ENCODE results near the gene AJAP1.
A peak's percentile ranks its signal among the peaks of the same experiment; 100 is the strongest.

The AJAP1 gene

DNA sequence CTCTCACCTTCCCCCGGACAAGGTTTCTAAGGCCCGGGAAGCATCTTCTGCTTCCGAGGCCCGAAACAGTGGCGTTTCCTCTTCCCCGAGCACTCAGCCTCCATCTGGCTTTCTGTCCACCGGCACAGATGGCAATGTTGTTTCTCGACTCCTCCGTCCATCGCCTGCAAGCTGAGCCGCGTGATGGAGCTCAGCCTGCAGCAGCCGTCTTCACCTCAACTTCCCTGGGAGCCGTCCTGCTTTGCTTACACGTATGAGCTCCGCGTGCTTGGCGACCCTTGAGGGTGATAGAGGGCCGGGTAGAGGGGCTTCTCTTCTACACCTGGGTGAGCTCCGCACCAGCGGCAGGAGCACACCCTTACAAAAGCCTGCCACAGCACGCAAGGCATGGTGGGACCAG, 80.4 kb downstream of the AJAP1 start:
- no peak for DNase-seq (ENCODE audit: low read depth)

DNA sequence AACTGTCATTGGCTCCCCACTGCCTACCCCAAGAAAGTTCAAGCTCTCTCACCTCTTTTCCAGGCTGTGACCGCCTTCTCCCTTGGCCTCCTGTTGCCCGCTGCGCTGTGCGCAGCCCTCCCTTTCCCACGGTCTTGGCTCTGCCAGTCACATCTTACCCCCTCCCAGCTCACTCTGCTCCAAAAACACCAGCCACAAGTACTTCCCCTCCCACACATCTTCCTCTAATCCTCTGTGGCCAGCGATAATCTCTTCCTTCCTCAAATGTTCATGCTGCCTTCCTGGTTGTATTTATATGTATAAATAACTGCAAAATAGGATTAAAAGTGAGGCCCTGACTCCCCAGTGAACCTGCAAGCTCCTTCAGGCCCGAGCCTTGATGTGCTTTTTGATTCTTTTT, 81.8 kb downstream of the AJAP1 start:
- DNase-seq (ENCODE audit: low read depth), result no peak

GRCh38 chr1:4741876-4742423, 87.5 kb downstream of the AJAP1 start:
- DNase-seq (ENCODE audit: low read depth), result peak; percentile 56

GRCh38 chr1:4743978-4744750, 89.8 kb downstream of the AJAP1 start:
- no peak for DNase-seq (ENCODE audit: low read depth)

DNA sequence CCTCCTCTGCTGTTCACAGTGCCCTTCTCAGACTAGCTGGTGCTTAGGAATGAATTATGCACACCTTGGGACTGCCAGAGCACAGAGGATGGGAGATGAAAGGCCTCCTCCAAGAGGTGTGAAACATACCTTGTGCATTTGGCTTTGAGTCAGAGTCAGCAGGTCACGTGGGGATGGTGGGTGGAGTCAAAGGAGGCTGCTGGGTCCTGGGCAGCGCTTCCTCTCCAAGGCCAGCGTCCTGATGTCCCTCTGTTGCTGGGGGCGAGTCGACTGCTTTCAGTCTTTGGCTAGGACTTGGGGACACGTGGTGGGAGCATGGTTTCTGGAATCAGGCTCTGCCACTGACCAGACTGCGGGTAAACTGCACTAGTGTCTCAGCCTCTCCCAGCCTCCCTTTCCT, 91.2 kb downstream of the AJAP1 start:
- peak; percentile 16 for DNase-seq (ENCODE audit: low read depth)

DNA sequence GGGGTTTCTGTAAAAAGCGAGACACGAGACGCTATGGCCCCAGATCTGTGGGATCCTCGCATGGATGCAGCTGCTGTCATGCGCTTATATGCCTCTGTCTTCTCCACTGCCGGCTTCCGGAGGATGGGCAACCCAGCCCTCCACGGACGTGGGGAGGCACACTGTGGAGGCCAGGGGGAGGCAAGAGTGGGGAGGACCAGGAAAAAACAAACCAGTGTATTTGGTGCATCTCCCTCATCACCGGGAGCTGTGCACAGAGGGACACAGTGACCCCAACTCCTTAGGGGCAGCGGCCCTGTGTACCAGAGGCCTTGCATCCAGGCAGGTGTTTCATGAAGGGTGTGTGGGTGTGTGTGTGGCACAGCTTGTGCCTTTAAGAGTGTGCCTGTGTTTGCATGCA, 95.0 kb downstream of the AJAP1 start:
- DNase-seq (ENCODE audit: low read depth), result no peak

DNA sequence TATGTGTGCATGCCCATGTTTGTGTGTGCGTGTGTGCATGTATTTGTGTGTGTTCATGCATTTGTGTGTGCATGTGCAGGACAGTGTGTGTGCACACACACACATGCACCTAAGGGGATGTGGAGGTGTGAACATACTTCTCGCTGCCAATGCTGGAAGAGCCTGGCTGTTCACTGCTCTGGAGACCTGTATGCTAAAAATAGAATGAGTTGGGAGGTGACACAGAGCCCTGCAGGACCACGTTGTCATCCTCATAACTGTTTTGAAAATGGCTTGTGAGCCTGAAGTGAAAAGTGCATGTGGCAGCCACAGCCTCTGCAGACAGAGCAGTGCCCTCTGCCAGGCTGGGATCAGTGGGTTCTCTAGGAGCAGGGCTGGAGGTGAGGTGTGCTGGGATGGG, 95.8 kb downstream of the AJAP1 start:
- no peak for DNase-seq (ENCODE audit: low read depth)

GRCh38 chr1:4752059-4752458, 97.7 kb downstream of the AJAP1 start:
- no peak for DNase-seq (ENCODE audit: low read depth)

DNA sequence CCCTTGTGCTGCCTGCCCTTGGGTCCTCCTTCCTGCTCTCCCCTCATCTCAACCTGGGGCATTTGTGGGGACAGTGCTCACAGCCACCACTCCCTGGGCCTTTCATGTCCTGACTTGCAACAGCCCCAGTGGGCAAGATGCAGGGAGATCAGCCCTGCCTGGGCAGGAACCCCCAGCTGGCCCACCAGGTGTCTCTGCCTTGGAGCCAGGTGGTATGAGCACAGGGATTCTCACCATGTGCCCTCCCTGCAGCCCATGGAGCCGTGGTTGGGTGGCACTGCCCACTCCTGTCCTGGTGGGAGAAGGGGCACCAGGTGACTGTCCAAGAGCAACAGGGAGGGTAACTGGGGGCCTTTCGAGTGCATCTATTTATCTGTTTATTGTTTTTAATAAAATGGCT, 100.4 kb downstream of the AJAP1 start:
- DNase-seq (ENCODE audit: low read depth), result no peak

DNA sequence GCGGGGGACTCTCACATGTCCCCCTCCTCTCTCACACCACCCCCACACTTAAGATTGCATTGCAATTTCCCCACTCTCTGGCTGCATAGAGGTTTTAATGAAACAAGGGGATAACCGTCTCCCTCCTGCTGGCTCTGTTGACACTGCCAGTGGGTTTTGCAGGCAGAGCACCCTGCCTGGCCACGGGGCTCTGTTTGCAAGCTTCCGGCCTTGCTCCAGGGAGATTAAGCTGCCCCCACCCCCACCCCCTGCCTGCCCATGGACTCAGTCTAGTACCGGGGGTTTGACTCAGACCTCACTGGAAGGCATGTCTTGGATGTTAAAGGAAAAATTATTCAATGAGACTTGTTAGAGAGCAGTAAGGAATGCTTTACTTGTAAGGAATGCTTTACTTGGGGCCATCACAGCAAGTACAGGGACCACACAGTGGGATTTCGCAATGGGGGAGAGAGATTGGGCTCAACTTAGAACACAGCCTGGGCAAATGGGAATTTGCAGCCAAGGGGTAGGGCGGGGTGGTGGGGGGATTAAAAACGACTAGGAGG, 101.0 kb downstream of the AJAP1 start:
- peak; percentile 95 for DNase-seq (ENCODE audit: low read depth)

DNA sequence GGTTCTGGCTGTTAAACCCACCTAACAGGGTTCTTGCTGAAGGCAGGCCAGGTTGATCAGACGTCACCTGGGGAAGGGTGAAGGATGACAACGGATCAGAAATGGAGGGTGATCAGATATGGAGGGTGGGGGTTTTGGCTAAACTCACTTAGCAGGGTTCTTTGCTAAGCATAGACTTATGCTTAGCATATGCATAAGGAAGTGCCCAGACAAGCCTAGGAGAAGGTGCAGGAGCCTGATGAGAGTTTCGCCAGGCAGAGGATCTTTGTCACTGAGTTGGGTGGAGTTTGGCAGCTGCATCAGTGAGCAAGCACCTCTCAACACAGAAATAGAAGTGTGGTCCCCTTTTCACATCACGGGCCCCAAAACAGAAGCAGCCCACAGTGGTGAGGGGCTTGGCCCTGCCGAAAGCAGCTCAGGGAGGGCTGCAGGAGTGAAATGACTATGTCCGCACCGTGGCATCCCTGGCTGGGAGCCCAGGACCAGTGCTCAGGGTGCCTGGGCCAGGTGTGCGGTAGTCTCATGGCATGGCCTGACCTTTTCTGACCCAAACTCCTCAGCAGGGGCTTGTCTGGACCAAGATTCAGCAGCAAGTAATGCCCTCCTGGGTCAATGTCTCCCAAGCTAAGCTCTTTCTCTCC, 101.6 kb downstream of the AJAP1 start:
- DNase-seq (ENCODE audit: low read depth), result peak; percentile 31

- peak; percentile 23 for DNase-seq (ENCODE audit: low read depth)
Measured at GRCh38 chr1:4756851-4757580, 102.6 kb downstream of the AJAP1 start.

DNA sequence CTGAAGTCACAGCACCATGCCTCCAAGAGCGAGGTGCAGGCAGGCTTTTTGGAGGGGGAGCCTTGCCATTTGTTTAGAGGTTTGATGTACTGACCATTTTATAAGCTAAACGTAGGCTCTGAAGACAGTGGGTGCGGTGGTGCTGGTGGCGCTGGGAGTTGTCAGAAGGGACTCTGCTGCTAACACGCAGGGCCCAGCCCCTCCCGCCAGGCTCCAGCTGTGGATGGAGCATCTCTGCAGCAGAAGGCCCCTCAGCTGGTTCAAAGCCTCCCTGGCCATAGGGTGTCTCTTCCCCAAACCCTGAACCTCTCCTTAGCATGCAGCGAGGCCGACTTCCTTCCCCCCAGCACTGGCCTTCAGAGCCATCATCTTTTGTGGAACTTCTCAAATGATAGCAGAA, 105.3 kb downstream of the AJAP1 start:
- no peak for DNase-seq (ENCODE audit: low read depth)

DNA sequence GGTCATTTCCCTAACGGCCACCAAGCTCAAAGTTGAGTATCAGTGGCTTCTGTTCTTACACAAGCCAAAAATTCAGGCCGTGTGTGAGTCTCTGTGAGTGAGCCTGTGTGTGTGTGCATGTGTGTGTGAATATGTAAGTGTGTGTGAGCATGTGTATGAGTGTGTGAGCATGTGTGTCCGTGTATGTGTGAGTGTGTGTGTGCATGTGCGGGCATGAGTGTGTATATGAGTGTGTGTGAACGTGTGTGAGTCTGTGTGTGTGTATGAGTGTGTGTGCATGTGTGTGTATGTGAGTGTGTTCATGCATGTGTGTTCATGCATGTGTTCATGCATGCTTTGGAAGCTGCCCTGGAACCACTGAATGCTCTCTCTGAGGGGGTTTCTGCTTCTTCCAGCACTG, 105.7 kb downstream of the AJAP1 start:
- DNase-seq (ENCODE audit: low read depth), result no peak

DNA sequence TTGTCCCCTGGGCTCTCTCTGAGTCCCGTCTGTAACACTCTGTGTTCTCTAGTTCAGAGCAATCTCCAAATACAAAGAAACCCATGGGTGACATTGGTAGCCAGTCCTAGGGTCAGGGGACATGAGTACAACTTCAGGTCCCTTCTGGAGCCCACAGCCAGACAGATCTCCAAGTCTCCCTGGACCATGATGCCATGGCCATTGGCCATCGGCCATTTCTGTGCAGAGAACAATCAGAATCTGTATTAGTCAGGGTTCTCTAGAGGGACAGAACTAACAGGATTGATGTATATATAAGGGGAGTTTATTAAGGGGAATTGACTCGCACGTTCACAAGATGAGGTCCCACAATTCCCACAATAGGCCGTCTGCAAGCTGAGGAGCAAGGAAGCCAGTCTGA, 106.9 kb downstream of the AJAP1 start:
- DNase-seq (ENCODE audit: low read depth), result no peak

DNA sequence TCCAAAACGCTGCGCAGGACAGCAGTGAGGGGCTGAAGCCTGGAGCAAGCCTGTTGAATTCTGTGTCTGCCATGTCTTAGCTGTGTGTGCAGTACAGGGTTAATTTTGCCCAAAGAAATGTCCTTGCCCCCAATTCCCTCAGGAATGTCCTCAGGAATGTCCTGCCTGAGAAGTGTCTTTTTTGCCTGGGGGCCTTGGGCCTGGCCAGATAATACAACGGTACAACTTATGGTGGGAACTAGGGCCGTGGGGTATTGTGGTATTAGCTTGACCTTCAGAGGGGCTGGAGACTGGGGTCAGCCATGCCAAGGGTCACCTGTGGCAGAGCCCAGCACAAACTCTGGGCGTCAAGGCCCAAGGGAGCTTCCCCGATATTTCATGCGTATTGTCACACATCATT, 107.7 kb downstream of the AJAP1 start:
- DNase-seq (ENCODE audit: low read depth), result peak; percentile 50

DNA sequence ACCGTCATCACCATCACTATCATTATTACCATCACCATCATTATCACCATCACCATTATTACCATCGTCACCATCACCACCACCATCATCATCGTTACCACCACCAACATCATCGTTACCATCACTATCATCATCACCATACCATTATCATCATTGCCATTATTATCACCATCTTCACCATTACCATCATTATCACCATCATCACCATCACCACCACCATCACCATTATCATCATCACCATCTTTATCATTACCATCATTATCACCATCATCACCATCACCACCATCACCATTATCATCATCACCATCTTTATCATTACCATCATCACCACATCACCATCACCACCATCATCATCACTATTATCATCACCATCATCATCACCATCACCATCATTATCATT, 112.9 kb downstream of the AJAP1 start:
- no peak for DNase-seq (ENCODE audit: low read depth)

DNA sequence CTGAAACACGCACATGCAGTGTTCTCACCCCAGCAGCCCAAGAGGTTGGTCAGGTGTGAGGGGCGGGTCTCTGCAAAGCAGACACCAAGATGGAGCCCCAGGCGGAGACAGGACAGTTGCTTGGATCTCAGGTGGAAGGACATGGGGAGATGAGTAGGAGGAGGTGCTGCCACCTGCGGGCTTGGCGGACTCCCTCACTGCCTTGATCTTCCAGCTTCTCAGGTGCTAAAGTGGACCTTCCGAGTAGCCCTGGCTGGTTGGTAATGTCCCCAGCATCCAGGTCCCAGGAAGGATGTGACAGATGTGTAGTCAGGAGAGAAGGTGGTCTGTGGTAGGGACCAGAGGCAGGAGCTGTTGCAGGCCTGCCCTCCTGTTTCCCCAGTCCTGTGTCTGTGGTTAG, 114.1 kb downstream of the AJAP1 start:
- DNase-seq (ENCODE audit: low read depth), result no peak

DNA sequence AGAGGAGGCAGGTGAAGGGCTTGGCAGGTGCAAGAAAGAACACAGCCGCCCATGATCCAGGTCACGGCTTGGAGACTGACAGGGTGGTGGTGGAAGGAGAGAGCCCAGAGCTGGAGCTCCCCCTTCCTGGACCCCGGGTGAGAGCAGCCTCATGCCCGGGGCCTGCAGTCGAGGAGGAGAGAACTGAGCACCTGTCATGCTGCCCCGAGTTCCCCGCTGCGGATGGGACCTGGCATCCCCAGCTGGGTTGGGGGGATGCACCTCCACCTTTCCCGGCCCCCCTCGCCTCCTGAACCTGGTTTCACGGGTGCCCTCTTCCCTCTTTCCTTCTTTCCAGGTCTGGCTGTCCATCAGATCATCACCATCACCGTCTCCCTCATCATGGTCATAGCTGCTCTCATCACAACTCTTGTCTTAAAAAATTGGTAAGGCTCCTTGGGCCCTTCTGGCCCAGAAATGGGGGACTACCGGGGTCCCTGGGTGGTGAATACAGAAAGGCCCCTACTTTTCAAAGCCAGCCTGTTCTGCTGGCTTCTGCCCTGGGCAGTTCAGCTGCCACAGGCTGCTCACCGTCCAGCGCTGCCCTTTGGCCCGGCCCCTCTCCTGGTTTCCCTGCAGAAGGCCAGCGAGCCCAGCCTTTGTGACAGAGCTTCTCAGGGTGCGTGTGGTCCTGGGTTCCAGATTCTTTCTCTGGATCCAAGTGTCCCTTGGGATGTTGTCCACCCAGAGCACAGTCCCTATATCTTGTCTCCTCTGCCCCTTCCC, 115.3 kb downstream of the AJAP1 start:
- no peak for DNase-seq (ENCODE audit: low read depth)

DNA sequence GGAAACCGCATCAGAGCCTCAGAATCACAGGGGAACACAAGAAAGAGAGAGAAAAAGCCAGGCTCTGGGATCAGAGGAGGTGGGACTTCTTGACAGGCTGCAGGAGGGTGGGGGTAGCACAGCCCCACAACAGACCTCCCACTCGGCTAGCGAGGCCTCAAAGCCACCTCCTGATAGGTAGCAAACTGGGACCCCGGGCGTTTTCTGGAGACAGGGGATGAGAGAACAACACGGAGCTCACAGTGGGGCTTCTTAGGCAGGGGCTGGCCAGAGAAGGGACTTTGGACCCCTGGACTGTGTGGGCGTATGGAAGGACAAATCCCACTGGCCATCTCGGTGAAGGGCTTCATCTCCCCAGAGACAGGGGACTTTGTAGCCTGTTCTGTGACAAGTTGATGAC, 116.3 kb downstream of the AJAP1 start:
- no peak for DNase-seq (ENCODE audit: low read depth)

DNA sequence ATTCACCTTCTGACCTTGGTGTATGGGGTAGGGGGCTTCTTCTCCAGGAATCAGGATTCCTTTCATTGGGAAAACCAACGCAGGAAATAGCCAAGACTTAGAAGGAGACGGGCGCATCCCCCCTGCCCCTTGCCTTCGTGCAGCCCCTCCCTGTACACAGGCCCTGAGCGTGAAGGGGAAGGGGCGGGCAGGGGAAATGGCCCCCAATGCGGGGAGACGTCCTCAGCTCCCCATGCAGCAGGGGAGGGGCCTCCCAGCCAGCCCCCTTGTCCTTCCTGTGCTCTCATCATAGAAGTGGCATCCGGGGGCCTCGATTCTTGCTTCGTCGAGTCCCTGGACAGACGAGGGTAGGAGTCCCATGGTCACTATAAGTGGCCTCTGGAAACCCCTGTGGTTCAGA, 116.9 kb downstream of the AJAP1 start:
- no peak for DNase-seq (ENCODE audit: low read depth)

GRCh38 chr1:4771721-4772120, 117.3 kb downstream of the AJAP1 start:
- no peak for DNase-seq (ENCODE audit: low read depth)
